Left ventricle myocardium superior (tissue), 1 donor: Measurements from ENCODE around the gene MYO7B. TPM values are rescaled to one million over a fixed set of nuclear protein-coding genes. Genes with fewer than 3 reads are reported as not detected.

ENCODE experiments used
- ATAC-seq: fragments of 200-7000 bp; cut with Tn5 transposase; one replicate; pipeline ENCODE4 v1.9.1; 2020; ENCODE audit warnings: mild to moderate bottlenecking, moderate library complexity
- DNase-seq: peaks from one replicate; pipeline ENCODE4 v3.0.0-alpha.2; 2020
- intact Hi-C: fragments of 100-400 bp; cut with micrococcal nuclease; formaldehyde crosslinking; loops from one replicate; pipeline ENCODE4 v1.11.0; 2022
- long read RNA-seq: library from polyadenylated mRNA; unstranded; transcript quantifications from one replicate; pipeline ENCODE4 v2.0.0, GENCODE V29; 2021
- total RNA-seq: library from RNA; stranded (reverse); fragmentation: NEBNext Ultra II Directional; extraction: Animal tissue kit (Norgen Biotek cat#: 25700); gene quantifications from one replicate; pipeline ENCODE4 v1.2.1, GENCODE V29; 2021
- donor health status: DM: no; HTN: yes; CAD: no; lungs with severe emphysema.

Gene MYO7B
- total RNA-seq: 0.42 TPM
- long read RNA-seq, partial matches to known transcripts: 1 of 1 reads
- long read RNA-seq, other reads (novel, unspliced or antisense): 0 of 1 reads

- intact Hi-C loops: no loop called here
- no peak for ATAC-seq
- no peak for DNase-seq
Observed at GRCh38 chr2:127535422-127535901, at the start of gene MYO7B. Gene MYO7B, plus strand, starts transcription at chr2:127535683. Its CDS starts 24,040 bp downstream, at chr2:127559723.

GRCh38 chr2:127485694-127486071, 49.8 kb upstream of the MYO7B start:
- intact Hi-C loops: no loop called here
- DNase-seq (no peak), ATAC-seq (no peak)

GRCh38 chr2:127486247-127487058, 49.0 kb upstream of the MYO7B start:
- ATAC-seq: no peak
- DNase-seq: no peak
- intact Hi-C loops: no loop called here

GRCh38 chr2:127490283-127490682, 45.2 kb upstream of the MYO7B start:
- DNase-seq (no peak), ATAC-seq (no peak)
- intact Hi-C loops: no loop called here

- intact Hi-C loops: no loop called here
- ATAC-seq (no peak), DNase-seq (no peak)
Observed at GRCh38 chr2:127498386-127498785, 37.1 kb upstream of the MYO7B start.

GRCh38 chr2:127503491-127503890, 32.0 kb upstream of the MYO7B start:
- no peak for ATAC-seq
- intact Hi-C loops: no loop called here
- DNase-seq: no peak

- DNase-seq (no peak), ATAC-seq (no peak)
- intact Hi-C loops: no loop called here
Observed at GRCh38 chr2:127504552-127505430, 30.7 kb upstream of the MYO7B start.

GRCh38 chr2:127506510-127506909, 29.0 kb upstream of the MYO7B start:
- ATAC-seq: no peak
- intact Hi-C loops: no loop called here
- no peak for DNase-seq

GRCh38 chr2:127508023-127508630, 27.4 kb upstream of the MYO7B start:
- ATAC-seq: peak; percentile 39
- DNase-seq: no peak
- intact Hi-C loops: no loop called here

GRCh38 chr2:127508631-127509034, 26.9 kb upstream of the MYO7B start:
- intact Hi-C loops: no loop called here
- DNase-seq (peak; percentile 64), ATAC-seq (peak; percentile 94)

- intact Hi-C loops: no loop called here
- ATAC-seq (no peak), DNase-seq (no peak)
Observed at GRCh38 chr2:127510073-127510472, 25.4 kb upstream of the MYO7B start.

GRCh38 chr2:127511090-127511695, 24.3 kb upstream of the MYO7B start:
- ATAC-seq (no peak), DNase-seq (no peak)
- intact Hi-C loops: no loop called here

- intact Hi-C loops: no loop called here
- DNase-seq (no peak), ATAC-seq (no peak)
Observed at GRCh38 chr2:127511917-127512316, 23.6 kb upstream of the MYO7B start.

- intact Hi-C loops: no loop called here
- ATAC-seq: no peak
- DNase-seq: no peak
Observed at GRCh38 chr2:127512362-127512761, 23.1 kb upstream of the MYO7B start.

- no peak for DNase-seq
- ATAC-seq: no peak
- intact Hi-C loops: no loop called here
Observed at GRCh38 chr2:127514076-127514475, 21.4 kb upstream of the MYO7B start.

GRCh38 chr2:127514485-127514884, 21.0 kb upstream of the MYO7B start:
- intact Hi-C loops: no loop called here
- peak; percentile 78 for ATAC-seq
- peak; percentile 67 for DNase-seq

GRCh38 chr2:127515383-127515915, 20.0 kb upstream of the MYO7B start:
- DNase-seq (no peak), ATAC-seq (peak; percentile 22)
- intact Hi-C loops: no loop called here

- DNase-seq: peak; percentile 86
- peak; percentile 78 for ATAC-seq
- intact Hi-C loops: no loop called here
Observed at GRCh38 chr2:127516041-127516762, 19.3 kb upstream of the MYO7B start.
